ENCODE measurements around the gene PALD1.

PALD1 gene

DNA sequence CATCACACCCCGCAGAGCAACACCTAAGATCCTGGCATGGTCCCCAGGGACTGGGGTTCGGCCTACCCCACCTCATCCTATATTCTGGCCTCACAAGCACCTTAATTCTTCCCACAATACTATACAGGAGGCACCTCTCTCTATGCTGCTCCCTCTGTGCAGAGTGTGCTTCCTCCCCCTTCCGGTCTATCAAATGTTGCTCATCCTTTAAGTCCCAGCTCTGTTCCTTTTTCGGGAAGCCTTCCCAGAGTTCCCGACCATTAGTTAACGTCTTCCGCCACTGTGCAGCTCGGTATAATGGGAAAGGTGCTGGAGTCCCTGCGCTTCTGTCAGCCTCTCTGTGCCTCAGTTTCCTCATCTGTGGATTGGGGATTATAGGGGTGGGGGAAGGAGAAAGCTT, 21.8 kb downstream of the PALD1 start:
- Mint-ChIP-seq H3K4me1 (ENCODE audit: low read depth) (peaks cover 3% of the 10 kb centered on the region), H3K36me3 (ENCODE audit: low read depth) (no peaks in the 10 kb centered on the region), H3K27me3 (ENCODE audit: low read depth) (no peaks in the 10 kb centered on the region), H3K27ac (no peak overlapping the region), H3K9me3 (no peaks in the 10 kb centered on the region), H3K4me3 (no peak overlapping the region)
- DNase-seq (ENCODE audit: low spot score): no peak

- no peak overlapping the region for H3K27ac Mint-ChIP-seq
- no peaks in the 10 kb centered on the region for H3K9me3 Mint-ChIP-seq
- DNase-seq (ENCODE audit: low spot score): no peak
- H3K27me3 Mint-ChIP-seq (ENCODE audit: low read depth): no peaks in the 10 kb centered on the region
- no peaks in the 10 kb centered on the region for H3K36me3 Mint-ChIP-seq (ENCODE audit: low read depth)
- peaks cover 2% of the 10 kb centered on the region for H3K4me1 Mint-ChIP-seq (ENCODE audit: low read depth)
- no peak overlapping the region for H3K4me3 Mint-ChIP-seq
Observed at GRCh38 chr10:70500812-70501301, 22.3 kb downstream of the PALD1 start.

DNA sequence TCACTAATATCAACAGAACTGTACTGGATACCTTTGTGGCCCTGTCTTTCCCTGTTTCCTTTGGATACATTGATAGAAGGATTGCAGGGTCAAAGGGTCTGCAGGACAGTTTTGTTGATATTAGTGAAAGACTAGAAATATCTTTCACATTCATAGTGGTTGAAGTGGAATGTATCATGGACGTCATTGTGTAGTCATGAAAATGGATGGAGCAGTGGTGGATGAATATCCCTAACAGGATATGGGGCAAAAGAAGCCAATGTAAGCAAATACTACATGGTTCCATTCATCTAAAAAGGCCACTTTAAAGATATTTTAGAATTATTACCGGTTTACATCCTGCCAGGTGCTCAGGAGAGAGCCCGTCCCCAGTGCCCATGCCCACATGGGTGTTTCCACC, 23.8 kb downstream of the PALD1 start:
- H3K36me3 Mint-ChIP-seq (ENCODE audit: low read depth): no peaks in the 10 kb centered on the region
- H3K27me3 Mint-ChIP-seq (ENCODE audit: low read depth): no peaks in the 10 kb centered on the region
- H3K27ac Mint-ChIP-seq: no peak overlapping the region
- peaks cover 2% of the 10 kb centered on the region for H3K4me1 Mint-ChIP-seq (ENCODE audit: low read depth)
- no peak for DNase-seq (ENCODE audit: low spot score)
- no peaks in the 10 kb centered on the region for H3K9me3 Mint-ChIP-seq
- no peak overlapping the region for H3K4me3 Mint-ChIP-seq

GRCh38 chr10:70503776-70504175, 25.2 kb downstream of the PALD1 start:
- DNase-seq (ENCODE audit: low spot score): no peak
- H3K4me3 Mint-ChIP-seq: no peak overlapping the region
- H3K27me3 Mint-ChIP-seq (ENCODE audit: low read depth): no peaks in the 10 kb centered on the region
- no peaks in the 10 kb centered on the region for H3K36me3 Mint-ChIP-seq (ENCODE audit: low read depth)
- H3K9me3 Mint-ChIP-seq: no peaks in the 10 kb centered on the region
- H3K4me1 Mint-ChIP-seq (ENCODE audit: low read depth): peaks cover 2% of the 10 kb centered on the region
- H3K27ac Mint-ChIP-seq: no peak overlapping the region

- Mint-ChIP-seq H3K4me1 (ENCODE audit: low read depth) (peaks cover 2% of the 10 kb centered on the region), H3K27ac (no peak overlapping the region), H3K27me3 (ENCODE audit: low read depth) (no peaks in the 10 kb centered on the region), H3K4me3 (no peak overlapping the region), H3K36me3 (ENCODE audit: low read depth) (no peaks in the 10 kb centered on the region), H3K9me3 (no peaks in the 10 kb centered on the region)
- DNase-seq (ENCODE audit: low spot score): no peak
Observed at GRCh38 chr10:70504521-70505358, 26.2 kb downstream of the PALD1 start.

GRCh38 chr10:70505908-70506307, 27.3 kb downstream of the PALD1 start:
- no peaks in the 10 kb centered on the region for H3K27me3 Mint-ChIP-seq (ENCODE audit: low read depth)
- H3K27ac Mint-ChIP-seq: no peak overlapping the region
- no peak for DNase-seq (ENCODE audit: low spot score)
- H3K4me3 Mint-ChIP-seq: no peak overlapping the region
- no peaks in the 10 kb centered on the region for H3K9me3 Mint-ChIP-seq
- no peaks in the 10 kb centered on the region for H3K36me3 Mint-ChIP-seq (ENCODE audit: low read depth)
- H3K4me1 Mint-ChIP-seq (ENCODE audit: low read depth): peaks cover under 1% of the 10 kb centered on the region

DNA sequence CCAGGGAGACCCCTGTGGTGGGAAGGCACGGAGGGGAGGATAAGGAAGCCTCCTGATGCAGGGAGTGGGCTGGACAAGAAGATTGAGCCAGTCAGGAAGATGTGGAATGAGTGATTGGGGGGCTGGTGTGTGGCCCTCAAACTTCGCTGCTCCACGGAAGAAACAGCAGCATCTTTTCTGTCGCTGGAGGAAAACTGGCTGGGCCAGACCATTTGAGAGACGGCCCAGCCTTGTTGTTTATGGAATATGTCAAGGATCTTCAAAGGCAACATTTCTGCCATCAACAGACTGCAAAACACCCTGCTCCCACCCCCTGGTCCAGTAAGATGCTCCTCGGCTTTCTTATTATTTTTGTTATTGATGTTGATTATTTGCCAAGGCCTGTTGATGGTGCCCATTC, 29.4 kb downstream of the PALD1 start:
- no peak for DNase-seq (ENCODE audit: low spot score)
- H3K36me3 Mint-ChIP-seq (ENCODE audit: low read depth): no peaks in the 10 kb centered on the region

DNA sequence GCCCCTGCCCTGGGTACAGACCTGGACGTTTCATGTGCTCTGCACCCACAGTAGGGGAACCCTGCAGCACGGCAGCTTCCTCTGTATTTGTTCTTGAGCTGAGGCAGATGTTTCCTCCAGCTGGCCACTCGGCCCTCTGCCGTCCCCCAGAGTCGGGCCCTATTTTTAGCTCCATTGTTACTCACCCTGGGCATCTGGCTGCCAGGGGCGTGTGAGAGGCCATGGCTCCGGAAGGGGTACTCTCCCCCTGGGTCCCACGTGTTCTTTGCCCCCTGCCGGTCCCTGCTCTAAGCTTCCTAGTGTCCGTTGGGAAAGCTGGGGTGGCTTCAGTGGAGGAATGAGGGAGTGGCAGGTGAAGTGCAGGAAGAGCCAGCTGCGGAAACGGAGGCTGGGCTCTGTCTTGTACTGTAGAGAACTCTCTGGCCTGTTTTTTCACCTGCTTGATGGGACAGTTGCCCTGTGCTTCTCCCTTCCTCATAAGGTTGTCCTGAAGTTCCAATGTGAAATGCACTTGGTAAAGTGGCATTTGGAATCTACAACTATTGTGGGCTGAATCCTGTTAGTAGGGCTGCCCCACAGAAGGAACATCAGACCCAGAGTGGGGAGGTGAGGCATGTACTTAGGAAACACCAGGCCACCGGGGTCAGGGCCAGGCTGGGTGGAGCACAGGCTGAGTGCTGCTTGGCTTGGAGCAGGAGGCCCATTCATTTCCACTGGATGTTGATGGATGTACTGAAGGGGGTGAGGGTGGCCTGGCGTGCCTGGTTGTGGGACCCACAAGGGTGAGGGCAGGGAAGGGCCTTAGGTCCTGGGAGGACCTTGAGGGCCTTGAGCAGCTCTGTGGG, 30.6 kb downstream of the PALD1 start:
- H3K27ac Mint-ChIP-seq: no peak overlapping the region
- DNase-seq (ENCODE audit: low spot score): no peak
- no peaks in the 10 kb centered on the region for H3K9me3 Mint-ChIP-seq

More for the DNA sequence above, 29.4 kb downstream of the PALD1 start:
- no peak overlapping the region for H3K4me3 Mint-ChIP-seq
- no peak overlapping the region for H3K27ac Mint-ChIP-seq
- no peaks in the 10 kb centered on the region for H3K9me3 Mint-ChIP-seq
- peaks cover 5% of the 10 kb centered on the region for H3K27me3 Mint-ChIP-seq (ENCODE audit: low read depth)
- H3K4me1 Mint-ChIP-seq (ENCODE audit: low read depth): no peaks in the 10 kb centered on the region

DNA sequence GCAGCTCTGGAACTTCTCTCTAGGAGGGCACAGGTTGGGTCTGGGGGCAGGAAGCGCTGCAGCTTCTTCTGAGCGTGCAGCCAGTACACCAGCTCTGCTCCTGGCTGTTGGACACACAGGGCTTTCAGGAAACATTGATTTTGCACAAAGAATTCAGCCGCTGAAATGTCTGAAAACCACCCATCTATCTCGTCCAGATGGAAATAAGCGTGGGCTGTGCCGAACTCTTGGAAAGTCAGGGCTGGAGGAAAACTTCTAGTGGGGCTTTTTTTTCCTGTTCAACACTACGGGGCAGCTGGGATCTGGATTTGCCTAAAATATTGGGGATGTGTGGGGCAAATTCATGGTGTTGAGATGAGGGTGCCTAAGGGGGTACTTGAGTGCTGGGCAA, 31.2 kb downstream of the PALD1 start:
- Mint-ChIP-seq H3K9me3 (no peaks in the 10 kb centered on the region), H3K27ac (no peak overlapping the region), H3K27me3 (ENCODE audit: low read depth) (peaks cover 5% of the 10 kb centered on the region), H3K4me3 (no peak overlapping the region), H3K4me1 (ENCODE audit: low read depth) (no peaks in the 10 kb centered on the region), H3K36me3 (ENCODE audit: low read depth) (no peaks in the 10 kb centered on the region)
- no peak for DNase-seq (ENCODE audit: low spot score)

More for the DNA sequence above, 30.6 kb downstream of the PALD1 start:
- Mint-ChIP-seq H3K4me3 (no peak overlapping the region), H3K27me3 (ENCODE audit: low read depth) (peaks cover 5% of the 10 kb centered on the region), H3K36me3 (ENCODE audit: low read depth) (no peaks in the 10 kb centered on the region), H3K4me1 (ENCODE audit: low read depth) (no peaks in the 10 kb centered on the region)

GRCh38 chr10:70510453-70510852, 31.9 kb downstream of the PALD1 start:
- no peaks in the 10 kb centered on the region for H3K4me1 Mint-ChIP-seq (ENCODE audit: low read depth)
- no peaks in the 10 kb centered on the region for H3K9me3 Mint-ChIP-seq
- peaks cover 5% of the 10 kb centered on the region for H3K27me3 Mint-ChIP-seq (ENCODE audit: low read depth)
- H3K27ac Mint-ChIP-seq: no peak overlapping the region
- no peak overlapping the region for H3K4me3 Mint-ChIP-seq
- H3K36me3 Mint-ChIP-seq (ENCODE audit: low read depth): no peaks in the 10 kb centered on the region
- DNase-seq (ENCODE audit: low spot score): no peak

DNA sequence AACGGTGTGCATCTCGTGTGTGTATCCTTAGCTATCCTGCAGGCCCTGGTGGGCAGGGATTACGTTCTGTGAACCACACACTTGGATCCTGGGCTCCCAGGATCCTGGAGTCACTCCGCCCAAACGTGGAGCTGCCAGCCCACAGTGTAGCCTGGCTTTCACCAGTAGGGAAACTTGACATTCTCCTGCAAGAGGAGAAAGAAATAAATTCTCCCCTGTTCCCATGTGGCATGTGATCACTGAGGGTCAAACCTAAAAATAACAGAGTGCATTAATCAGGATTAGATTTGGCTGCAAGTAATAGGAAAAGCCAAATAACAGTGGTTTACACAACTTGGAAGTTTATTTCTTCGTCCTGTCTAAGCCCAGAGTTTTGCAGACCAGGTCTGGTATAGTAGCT, 32.3 kb downstream of the PALD1 start:
- no peak for DNase-seq (ENCODE audit: low spot score)
- no peaks in the 10 kb centered on the region for H3K9me3 Mint-ChIP-seq
- H3K27me3 Mint-ChIP-seq (ENCODE audit: low read depth): peaks cover 5% of the 10 kb centered on the region
- H3K4me3 Mint-ChIP-seq: no peak overlapping the region
- H3K36me3 Mint-ChIP-seq (ENCODE audit: low read depth): no peaks in the 10 kb centered on the region
- no peak overlapping the region for H3K27ac Mint-ChIP-seq
- no peaks in the 10 kb centered on the region for H3K4me1 Mint-ChIP-seq (ENCODE audit: low read depth)

- Mint-ChIP-seq H3K27me3 (ENCODE audit: low read depth) (peaks cover 5% of the 10 kb centered on the region), H3K9me3 (no peaks in the 10 kb centered on the region), H3K36me3 (ENCODE audit: low read depth) (no peaks in the 10 kb centered on the region), H3K4me3 (no peak overlapping the region), H3K27ac (no peak overlapping the region), H3K4me1 (ENCODE audit: low read depth) (no peaks in the 10 kb centered on the region)
- no peak for DNase-seq (ENCODE audit: low spot score)
Observed at GRCh38 chr10:70512149-70512639, 33.6 kb downstream of the PALD1 start.

DNA sequence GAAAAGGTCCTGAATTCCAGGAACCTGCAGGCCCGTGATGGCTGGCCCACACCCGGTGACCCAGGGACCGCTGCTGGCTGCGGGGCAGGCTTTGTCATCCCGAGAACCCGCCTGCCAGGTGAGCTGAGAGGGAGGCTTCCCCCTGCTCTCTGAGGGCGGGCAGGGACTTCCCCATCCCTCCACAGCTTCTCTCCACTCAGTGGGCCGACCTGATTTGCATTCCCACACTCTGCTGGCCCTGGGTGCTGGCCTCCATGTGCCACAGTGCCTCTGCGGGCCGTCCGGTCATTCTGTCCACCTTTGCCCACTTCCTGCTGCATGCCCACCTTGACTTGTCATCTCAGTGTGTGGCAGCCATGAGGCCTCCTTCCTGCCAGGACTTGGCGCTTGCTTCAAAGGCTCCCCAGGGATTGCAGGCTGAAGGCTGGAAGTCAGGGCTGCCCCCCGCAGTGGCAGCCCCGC, 35.3 kb downstream of the PALD1 start:
- Mint-ChIP-seq H3K36me3 (ENCODE audit: low read depth) (no peaks in the 10 kb centered on the region), H3K4me3 (no peak overlapping the region), H3K4me1 (ENCODE audit: low read depth) (no peaks in the 10 kb centered on the region), H3K9me3 (no peaks in the 10 kb centered on the region), H3K27me3 (ENCODE audit: low read depth) (peaks cover 5% of the 10 kb centered on the region), H3K27ac (no peak overlapping the region)
- DNase-seq (ENCODE audit: low spot score): no peak

DNA sequence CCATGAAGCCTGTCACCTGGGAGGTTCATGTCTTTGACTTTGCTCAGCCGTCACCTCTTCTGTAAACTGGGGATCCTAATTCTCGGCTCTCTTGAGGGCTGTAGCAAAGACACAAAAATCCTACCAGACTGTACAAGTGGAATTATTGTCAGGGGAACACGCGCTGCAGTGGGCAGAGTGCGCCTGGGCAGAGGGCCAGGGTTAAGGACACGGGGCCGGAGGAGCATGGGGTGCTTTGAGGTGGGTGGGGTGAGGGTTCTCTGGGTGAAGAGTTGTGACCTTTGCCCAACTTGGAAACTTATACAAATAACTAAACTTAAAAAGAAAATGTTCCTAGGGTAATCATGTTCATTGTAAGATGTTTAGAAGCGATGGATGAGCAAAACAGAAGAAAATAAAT, 36.0 kb downstream of the PALD1 start:
- no peaks in the 10 kb centered on the region for H3K36me3 Mint-ChIP-seq (ENCODE audit: low read depth)
- H3K9me3 Mint-ChIP-seq: no peaks in the 10 kb centered on the region
- H3K4me3 Mint-ChIP-seq: no peak overlapping the region
- DNase-seq (ENCODE audit: low spot score): no peak
- H3K4me1 Mint-ChIP-seq (ENCODE audit: low read depth): no peaks in the 10 kb centered on the region
- peaks cover 5% of the 10 kb centered on the region for H3K27me3 Mint-ChIP-seq (ENCODE audit: low read depth)
- H3K27ac Mint-ChIP-seq: no peak overlapping the region

Measured in T-helper 2 cell treated with Interferon-gamma antibody and Interleukin-4, amounts not matched to agents 5 μg/mL and 100 μg/mL, for 36 hours (primary cell).